HG03159 (cell line): Measurements from ENCODE around the gene TNP2.
A peak's percentile ranks its signal among the peaks of the same experiment; 100 is the strongest.
"Not testable (repeated sequence)": the region's sequence is repeated elsewhere in the genome, so short reads cannot be mapped to it uniquely, and the experiment has no call there.

Experiments used
- ATAC-seq: cut with Tn5 transposase; IDR thresholded peaks from one replicate; pipeline ENCODE4 v1.9.1; 2021; ENCODE audit warnings: mild to moderate bottlenecking, moderate library complexity; ENCODE audit not compliant: unreplicated experiment

The TNP2 gene

GRCh38 chr16:11225677-11226549 lies 43.2 kb downstream of the TNP2 start:
- no peak for ATAC-seq

- ATAC-seq, result peak; percentile 81
Observed at GRCh38 chr16:11224894-11225676, 44.0 kb downstream of the TNP2 start.

GRCh38 chr16:11224096-11224893 lies 44.8 kb downstream of the TNP2 start:
- peak; percentile 37 for ATAC-seq

DNA sequence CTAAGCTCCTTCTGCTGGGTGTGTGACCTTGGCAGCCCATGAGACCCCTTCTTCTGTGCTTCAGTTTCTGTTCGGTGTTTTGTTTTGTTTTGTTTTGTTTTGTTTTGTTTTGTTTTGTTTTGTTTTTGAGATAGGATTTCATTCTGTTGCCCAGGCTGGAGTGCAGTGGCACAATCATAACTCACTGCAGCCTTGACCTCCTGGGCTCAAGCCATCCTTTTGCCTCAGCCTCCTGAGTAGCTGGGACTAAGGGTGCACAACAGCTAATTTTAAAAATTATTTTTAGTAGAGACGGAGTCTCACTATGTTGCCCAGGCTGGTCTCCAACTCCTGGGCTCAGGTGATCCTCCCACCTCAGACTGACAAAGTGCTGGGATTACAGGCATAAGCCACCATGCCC lies 48.6 kb downstream of the TNP2 start:
- not testable (repeated sequence) for ATAC-seq

GRCh38 chr16:11219178-11219577 lies 49.9 kb downstream of the TNP2 start:
- no peak for ATAC-seq

GRCh38 chr16:11218604-11218962 lies 50.5 kb downstream of the TNP2 start:
- ATAC-seq, result no peak
